ENCODE data around the gene PPFIBP2.

The PPFIBP2 gene

GRCh38 chr11:7528514-7529049 lies 14.8 kb downstream of the PPFIBP2 start:
- DNase-seq, result no peak

GRCh38 chr11:7530013-7530640 lies 16.3 kb downstream of the PPFIBP2 start:
- DNase-seq, result no peak

- DNase-seq, result no peak
Observed at GRCh38 chr11:7531011-7531410, 17.2 kb downstream of the PPFIBP2 start.

GRCh38 chr11:7532405-7533145 lies 18.8 kb downstream of the PPFIBP2 start:
- no peak for DNase-seq

GRCh38 chr11:7533199-7534041 lies 19.6 kb downstream of the PPFIBP2 start:
- no peak for DNase-seq

GRCh38 chr11:7534042-7534378 lies 20.2 kb downstream of the PPFIBP2 start:
- no peak for DNase-seq

- DNase-seq, result no peak
Observed at GRCh38 chr11:7536100-7536499, 22.3 kb downstream of the PPFIBP2 start.

GRCh38 chr11:7537265-7537664 lies 23.5 kb downstream of the PPFIBP2 start:
- DNase-seq, result no peak

- DNase-seq, result peak in 1 of 2 experiments; percentile 27
Observed at GRCh38 chr11:7538031-7538430, 24.2 kb downstream of the PPFIBP2 start.

- no peak for DNase-seq
Observed at GRCh38 chr11:7538466-7539454, 25.0 kb downstream of the PPFIBP2 start.

- no peak for DNase-seq
Observed at GRCh38 chr11:7540830-7541555, 27.2 kb downstream of the PPFIBP2 start.

GRCh38 chr11:7543302-7543701 lies 29.5 kb downstream of the PPFIBP2 start:
- no peak for DNase-seq

GRCh38 chr11:7544021-7544420 lies 30.2 kb downstream of the PPFIBP2 start:
- no peak for DNase-seq

GRCh38 chr11:7545611-7546010 lies 31.8 kb downstream of the PPFIBP2 start:
- DNase-seq, result no peak

- no peak for DNase-seq
Observed at GRCh38 chr11:7546324-7546791, 32.6 kb downstream of the PPFIBP2 start.

- no peak for DNase-seq
Observed at GRCh38 chr11:7547687-7548086, 33.9 kb downstream of the PPFIBP2 start.

- peak; percentile 23 to 24 for DNase-seq
Observed at GRCh38 chr11:7548659-7549274, 35.0 kb downstream of the PPFIBP2 start.

GRCh38 chr11:7549681-7550080 lies 35.9 kb downstream of the PPFIBP2 start:
- DNase-seq, result no peak

GRCh38 chr11:7551571-7551970 lies 37.8 kb downstream of the PPFIBP2 start:
- DNase-seq, result no peak

GRCh38 chr11:7552666-7553065 lies 38.9 kb downstream of the PPFIBP2 start:
- DNase-seq, result no peak

Measured in activated T-cell treated with anti-CD3 and anti-CD28 coated beads, Interleukin-2, amount 50 U/mL, for 48 hours (primary cell).